Measurements from ENCODE around the gene CEP89. TPM values are rescaled to one million over a fixed set of nuclear protein-coding genes. Genes with fewer than 3 reads are reported as not detected.

The CEP89 gene
- total RNA-seq, 4 donors from 2014 or later = 4.6 to 10.5 (median 8.7) TPM

- Histone ChIP-seq H3K4me3 (no peak overlapping the region), H3K4me1 (no peaks in the 10 kb centered on the region), H3K27me3 (no peaks in the 10 kb centered on the region), H3K36me3 (peaks cover 0 to 95% (median 0%) of the 10 kb centered on the region in 3 donors), H3K27ac (no peak overlapping the region), H3K9me3 (peaks cover 0 to 10% (median 0%) of the 10 kb centered on the region in 3 donors)
- TF ChIP-seq POLR2A (IDR thresholded peaks at IDR 0.05) = no peak
- no peak for TF ChIP-seq CTCF (IDR thresholded peaks at IDR 0.05)
- WGBS, 2 donors = 91 to 96% methylated on average over 6 of the region's 6 CpGs
- DNase-seq = no peak
- intact Hi-C loops (cut with DNase I) = no loop called here
Observed at GRCh38 chr19:32924200-32924599, 47.6 kb downstream of the CEP89 start.

GRCh38 chr19:32921624-32922023 lies 50.1 kb downstream of the CEP89 start:
- WGBS, 2 donors = 66 to 98% methylated on average over 2 to 3 of the region's 3 CpGs
- H3K9me3 ChIP-seq = no peaks in the 10 kb centered on the region
- no peak overlapping the region for H3K4me3 ChIP-seq
- no peak for DNase-seq
- no peak for TF ChIP-seq POLR2A (IDR thresholded peaks at IDR 0.05)
- TF ChIP-seq CTCF (IDR thresholded peaks at IDR 0.05) = no peak
- intact Hi-C loops (cut with DNase I) = no loop called here
- no peaks in the 10 kb centered on the region for H3K27me3 ChIP-seq
- H3K4me1 ChIP-seq = no peaks in the 10 kb centered on the region
- no peak overlapping the region for H3K27ac ChIP-seq
- peaks cover 0 to 93% (median 0%) of the 10 kb centered on the region in 3 donors for H3K36me3 ChIP-seq

GRCh38 chr19:32919365-32919764 lies 52.4 kb downstream of the CEP89 start:
- no peaks in the 10 kb centered on the region for H3K4me1 ChIP-seq
- no peaks in the 10 kb centered on the region for H3K9me3 ChIP-seq
- no peak overlapping the region for H3K4me3 ChIP-seq
- no peaks in the 10 kb centered on the region for H3K27me3 ChIP-seq
- TF ChIP-seq POLR2A (IDR thresholded peaks at IDR 0.05) (no peak), CTCF (IDR thresholded peaks at IDR 0.05) (no peak)
- intact Hi-C loops (cut with DNase I) = no loop called here
- WGBS, 2 donors = 90 to 93% methylated on average over 4 of the region's 4 CpGs
- H3K36me3 ChIP-seq = peaks cover 0 to 88% (median 0%) of the 10 kb centered on the region in 3 donors
- no peak overlapping the region for H3K27ac ChIP-seq
- DNase-seq = no peak

- Histone ChIP-seq H3K36me3 (peaks cover 0 to 84% (median 0%) of the 10 kb centered on the region in 3 donors), H3K27ac (no peak overlapping the region), H3K9me3 (no peaks in the 10 kb centered on the region), H3K4me1 (no peaks in the 10 kb centered on the region), H3K27me3 (no peaks in the 10 kb centered on the region), H3K4me3 (no peak overlapping the region)
- intact Hi-C loops (cut with DNase I) = no loop called here
- TF ChIP-seq CTCF (IDR thresholded peaks at IDR 0.05) (no peak), POLR2A (IDR thresholded peaks at IDR 0.05) (no peak)
- no peak for DNase-seq
- WGBS, 2 donors = 85 to 95% methylated on average over 8 of the region's 8 CpGs
Observed at GRCh38 chr19:32917616-32917996, 54.2 kb downstream of the CEP89 start.

- 39 to 83% methylated on average over 4 of the region's 4 CpGs for WGBS, 2 donors
- Histone ChIP-seq H3K36me3 (peaks cover 0 to 82% (median 0%) of the 10 kb centered on the region in 3 donors), H3K4me1 (no peaks in the 10 kb centered on the region), H3K9me3 (no peaks in the 10 kb centered on the region), H3K4me3 (no peak overlapping the region), H3K27ac (no peak overlapping the region), H3K27me3 (no peaks in the 10 kb centered on the region)
- no peak for DNase-seq
- intact Hi-C loops (cut with DNase I) = no loop called here
- TF ChIP-seq CTCF (IDR thresholded peaks at IDR 0.05) = no peak
- no peak for TF ChIP-seq POLR2A (IDR thresholded peaks at IDR 0.05)
Observed at GRCh38 chr19:32916969-32917615, 54.7 kb downstream of the CEP89 start.
